OCI-LY1 (cell line): ENCODE data around the gene OR9G1.

Source experiments
- EZH2 ChIP-seq: fragments of 200-600 bp; sonication (generic), shearing (Covaris generic); IDR thresholded peaks from 2 replicates; pipeline ENCODE4 v1.8.0; 2017; ENCODE audit warnings: borderline replicate concordance, mixed run types, mild to moderate bottlenecking, antibody characterized with exemption, low read length, moderate library complexity, mixed read lengths
- TF ChIP-seq, protein P1 (sequence below): fragments of 200-600 bp; sonication (generic), shearing (Covaris generic); IDR thresholded peaks from 2 replicates; pipeline ENCODE4 v1.5.1; 2017; ENCODE audit warnings: mild to moderate bottlenecking, antibody characterized with exemption, low read length, moderate library complexity, mixed read lengths

DNA sequence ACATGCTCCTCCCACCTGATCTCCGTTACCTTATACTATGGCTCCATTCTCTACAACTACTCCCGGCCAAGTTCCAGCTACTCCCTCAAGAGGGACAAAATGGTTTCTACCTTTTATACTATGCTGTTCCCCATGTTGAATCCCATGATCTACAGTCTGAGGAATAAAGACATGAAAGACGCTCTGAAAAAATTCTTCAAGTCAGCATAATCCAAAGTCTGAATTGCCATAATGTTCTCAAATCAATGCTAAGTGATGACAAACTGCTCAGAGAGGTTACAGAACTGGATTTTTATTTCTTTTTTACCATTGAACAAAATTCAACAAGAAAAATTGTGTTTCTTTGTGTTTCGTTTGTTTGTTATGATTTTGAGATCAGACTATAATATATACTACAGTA, 42.0 kb downstream of the OR9G1 start:
- TF ChIP-seq, protein P1, sequence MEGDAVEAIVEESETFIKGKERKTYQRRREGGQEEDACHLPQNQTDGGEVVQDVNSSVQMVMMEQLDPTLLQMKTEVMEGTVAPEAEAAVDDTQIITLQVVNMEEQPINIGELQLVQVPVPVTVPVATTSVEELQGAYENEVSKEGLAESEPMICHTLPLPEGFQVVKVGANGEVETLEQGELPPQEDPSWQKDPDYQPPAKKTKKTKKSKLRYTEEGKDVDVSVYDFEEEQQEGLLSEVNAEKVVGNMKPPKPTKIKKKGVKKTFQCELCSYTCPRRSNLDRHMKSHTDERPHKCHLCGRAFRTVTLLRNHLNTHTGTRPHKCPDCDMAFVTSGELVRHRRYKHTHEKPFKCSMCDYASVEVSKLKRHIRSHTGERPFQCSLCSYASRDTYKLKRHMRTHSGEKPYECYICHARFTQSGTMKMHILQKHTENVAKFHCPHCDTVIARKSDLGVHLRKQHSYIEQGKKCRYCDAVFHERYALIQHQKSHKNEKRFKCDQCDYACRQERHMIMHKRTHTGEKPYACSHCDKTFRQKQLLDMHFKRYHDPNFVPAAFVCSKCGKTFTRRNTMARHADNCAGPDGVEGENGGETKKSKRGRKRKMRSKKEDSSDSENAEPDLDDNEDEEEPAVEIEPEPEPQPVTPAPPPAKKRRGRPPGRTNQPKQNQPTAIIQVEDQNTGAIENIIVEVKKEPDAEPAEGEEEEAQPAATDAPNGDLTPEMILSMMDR = no peak
- no peak for TF ChIP-seq EZH2
